ENCODE measurements around the gene CTXN1. TPM values are rescaled to one million over a fixed set of nuclear protein-coding genes. Genes with fewer than 3 reads are reported as not detected.
"Not testable (repeated sequence)": the region's sequence is repeated elsewhere in the genome, so short reads cannot be mapped to it uniquely, and the experiment has no call there.

The CTXN1 gene
- polyA plus RNA-seq, 2 donors, result 1.4 to 3.0 TPM

DNA sequence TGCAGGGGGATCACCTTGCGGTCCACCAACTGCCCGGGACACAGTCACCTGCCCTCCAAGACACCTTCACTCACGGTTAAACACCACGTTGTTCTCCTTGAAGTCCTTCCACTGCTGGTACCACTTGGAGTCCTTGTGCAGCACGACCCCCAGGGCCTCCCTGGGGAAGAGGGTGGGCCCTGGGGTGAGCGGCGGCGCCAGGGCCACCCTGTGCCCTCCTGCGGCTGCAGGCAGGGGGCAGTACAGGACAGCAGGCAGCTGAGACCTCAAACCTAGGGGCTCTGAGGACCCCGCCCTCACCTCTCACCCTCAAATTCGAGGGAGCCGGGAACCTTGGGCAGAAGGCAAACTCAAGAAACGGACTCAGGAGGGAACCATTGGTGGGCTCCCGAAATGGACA, 7.5 kb upstream of the CTXN1 start:
- Histone ChIP-seq H3K27me3 (ENCODE audit: control insufficient read depth in 1 of 2, insufficient read depth in 2 of 2, low read length in 2 of 2) (no peaks in the 10 kb centered on the region), H3K4me1 (ENCODE audit: control insufficient read depth in 2 of 2, insufficient read depth in 2 of 2, low read length in 1 of 2) (peaks cover 0 to 3% of the 10 kb centered on the region in 2 donors), H3K4me3 (ENCODE audit: low read depth in 1 of 2, low read length in 2 of 2) (no peak overlapping the region), H3K27ac (ENCODE audit: low read depth in 2 of 2, low read length in 1 of 2) (no peak overlapping the region), H3K36me3 (ENCODE audit: control insufficient read depth in 2 of 2, insufficient read depth in 2 of 2, low read length in 1 of 2) (peaks cover 22 to 47% of the 10 kb centered on the region in 2 donors), H3K9me3 (ENCODE audit: control insufficient read depth in 2 of 2, insufficient read depth in 1 of 2, low read depth in 1 of 2, low read length in 1 of 2) (peaks cover 0 to 2% of the 10 kb centered on the region in 2 donors)
- WGBS, 2 donors, result 88 to 90% methylated on average over 14 of the region's 14 CpGs

DNA sequence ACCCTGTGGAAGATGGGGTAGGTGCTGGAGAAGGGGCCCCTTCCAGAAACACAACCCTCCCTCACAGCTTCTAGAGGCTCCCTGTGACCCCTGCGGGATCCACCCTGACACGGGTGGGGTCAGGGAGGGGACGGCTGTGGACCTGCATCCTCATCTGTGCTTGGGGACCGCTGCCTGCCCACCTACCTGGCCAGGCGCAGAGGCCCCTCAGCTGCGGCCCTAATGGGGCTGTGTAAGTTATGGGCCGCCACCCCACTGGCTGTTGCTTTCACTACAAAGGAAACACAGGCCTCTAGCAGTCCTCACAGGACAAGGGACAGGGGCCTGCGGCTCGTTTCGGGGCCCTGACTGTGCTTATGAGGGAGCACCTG, 7.0 kb upstream of the CTXN1 start:
- no peak overlapping the region for H3K27ac ChIP-seq (ENCODE audit: low read depth in 2 of 2, low read length in 1 of 2)
- 91 to 93% methylated on average over 10 of the region's 10 CpGs for WGBS, 2 donors
- H3K4me1 ChIP-seq (ENCODE audit: control insufficient read depth in 2 of 2, insufficient read depth in 2 of 2, low read length in 1 of 2), result peaks cover 2 to 3% of the 10 kb centered on the region in 2 donors
- H3K36me3 ChIP-seq (ENCODE audit: control insufficient read depth in 2 of 2, insufficient read depth in 2 of 2, low read length in 1 of 2), result peaks cover 22 to 47% of the 10 kb centered on the region in 2 donors
- no peak overlapping the region for H3K4me3 ChIP-seq (ENCODE audit: low read depth in 1 of 2, low read length in 2 of 2)
- H3K9me3 ChIP-seq (ENCODE audit: control insufficient read depth in 2 of 2, insufficient read depth in 1 of 2, low read depth in 1 of 2, low read length in 1 of 2), result peaks cover 0 to 2% of the 10 kb centered on the region in 2 donors
- H3K27me3 ChIP-seq (ENCODE audit: control insufficient read depth in 1 of 2, insufficient read depth in 2 of 2, low read length in 2 of 2), result no peaks in the 10 kb centered on the region

DNA sequence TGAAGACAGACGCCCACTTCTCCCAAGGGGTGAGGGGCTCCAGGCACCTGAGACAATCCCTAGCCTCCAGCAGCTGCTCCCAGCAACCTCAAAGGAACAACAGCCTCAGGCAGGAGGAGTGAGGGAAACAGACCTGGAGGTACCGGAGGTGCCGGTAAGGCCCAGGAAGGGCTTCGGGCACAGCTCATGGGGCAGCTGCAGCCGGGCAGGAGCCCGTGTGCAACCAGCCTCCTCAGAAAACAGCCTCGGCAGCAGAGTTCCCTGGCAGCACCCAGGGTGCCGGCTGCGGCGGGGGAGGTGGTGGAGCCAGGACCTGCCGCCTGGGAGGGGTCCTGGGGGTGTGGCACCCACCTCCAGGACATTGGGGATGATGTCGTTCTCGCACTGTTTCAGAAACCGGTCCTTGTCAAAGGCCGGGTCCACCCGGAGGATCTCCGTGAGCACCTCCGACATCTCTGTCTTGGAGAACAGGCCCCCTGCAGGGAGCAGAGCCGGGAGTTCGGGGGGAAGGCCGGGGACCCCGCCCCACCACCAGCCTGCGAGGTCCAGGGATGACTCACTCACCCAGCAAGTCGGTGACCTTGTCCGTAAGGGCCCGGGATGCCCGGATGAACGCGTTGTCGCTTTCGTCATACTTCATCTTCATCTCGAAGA, 6.5 kb upstream of the CTXN1 start:
- Histone ChIP-seq H3K27ac (ENCODE audit: low read depth in 2 of 2, low read length in 1 of 2) (no peak overlapping the region), H3K36me3 (ENCODE audit: control insufficient read depth in 2 of 2, insufficient read depth in 2 of 2, low read length in 1 of 2) (peaks cover 22 to 46% of the 10 kb centered on the region in 2 donors), H3K9me3 (ENCODE audit: control insufficient read depth in 2 of 2, insufficient read depth in 1 of 2, low read depth in 1 of 2, low read length in 1 of 2) (peaks cover 0 to 2% of the 10 kb centered on the region in 2 donors), H3K27me3 (ENCODE audit: control insufficient read depth in 1 of 2, insufficient read depth in 2 of 2, low read length in 2 of 2) (no peaks in the 10 kb centered on the region), H3K4me3 (ENCODE audit: low read depth in 1 of 2, low read length in 2 of 2) (no peak overlapping the region), H3K4me1 (ENCODE audit: control insufficient read depth in 2 of 2, insufficient read depth in 2 of 2, low read length in 1 of 2) (peaks cover 3 to 6% of the 10 kb centered on the region in 2 donors)
- 90 to 91% methylated on average over 29 to 32 of the region's 32 CpGs for WGBS, 2 donors

DNA sequence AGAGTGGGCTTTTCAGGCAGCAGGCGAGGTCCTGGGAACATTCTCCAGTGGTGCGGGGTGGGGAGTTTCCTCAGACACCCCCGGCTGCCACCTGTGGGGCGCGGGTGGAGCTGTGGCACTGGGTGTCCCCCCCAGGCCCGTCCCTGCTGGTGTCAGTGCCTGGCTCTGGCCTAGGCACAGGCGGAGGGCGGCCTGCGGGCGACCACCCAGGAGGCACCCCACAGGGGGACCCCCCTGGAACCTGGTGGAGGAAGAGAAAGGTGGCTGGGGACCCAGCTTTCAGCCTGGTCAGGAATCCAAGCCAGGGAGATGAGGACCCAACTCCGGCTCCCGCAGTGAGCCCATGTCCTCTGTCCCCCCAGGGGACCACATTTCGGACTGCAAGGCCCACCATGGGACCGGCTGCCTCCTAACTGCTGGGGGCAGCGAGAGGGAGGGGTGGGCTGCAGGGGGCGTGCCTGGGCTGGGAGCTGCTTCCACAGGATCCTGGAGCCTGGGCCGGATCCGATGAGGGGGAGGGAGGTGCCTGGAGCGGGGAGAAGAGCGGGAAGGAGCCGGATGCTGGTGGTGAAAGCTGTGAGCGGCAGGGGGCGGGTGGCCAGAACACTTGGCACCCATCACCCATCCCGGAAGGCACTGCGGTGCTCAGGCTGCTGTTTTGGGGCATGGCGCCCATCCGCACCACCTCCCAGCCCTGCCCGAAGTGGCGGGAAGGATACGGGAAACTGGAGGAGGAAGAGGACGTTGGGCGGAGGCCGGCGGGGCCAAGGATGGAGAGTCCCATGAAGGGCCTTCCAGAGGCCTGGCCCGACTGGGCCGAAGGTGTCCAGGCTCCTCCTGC, 5.5 kb upstream of the CTXN1 start:
- H3K27ac ChIP-seq (ENCODE audit: low read depth in 2 of 2, low read length in 1 of 2), result peak overlapping the region; percentile 47 to 61
- H3K4me1 ChIP-seq (ENCODE audit: control insufficient read depth in 2 of 2, insufficient read depth in 2 of 2, low read length in 1 of 2), result peaks cover 3 to 6% of the 10 kb centered on the region in 2 donors
- WGBS, 2 donors, result 83 to 88% methylated on average over 34 to 36 of the region's 36 CpGs
- no peaks in the 10 kb centered on the region for H3K27me3 ChIP-seq (ENCODE audit: control insufficient read depth in 1 of 2, insufficient read depth in 2 of 2, low read length in 2 of 2)
- H3K9me3 ChIP-seq (ENCODE audit: control insufficient read depth in 2 of 2, insufficient read depth in 1 of 2, low read depth in 1 of 2, low read length in 1 of 2), result peaks cover 0 to 2% of the 10 kb centered on the region in 2 donors
- H3K36me3 ChIP-seq (ENCODE audit: control insufficient read depth in 2 of 2, insufficient read depth in 2 of 2, low read length in 1 of 2), result peaks cover 22 to 45% of the 10 kb centered on the region in 2 donors
- H3K4me3 ChIP-seq (ENCODE audit: low read depth in 1 of 2, low read length in 2 of 2), result no peak overlapping the region

DNA sequence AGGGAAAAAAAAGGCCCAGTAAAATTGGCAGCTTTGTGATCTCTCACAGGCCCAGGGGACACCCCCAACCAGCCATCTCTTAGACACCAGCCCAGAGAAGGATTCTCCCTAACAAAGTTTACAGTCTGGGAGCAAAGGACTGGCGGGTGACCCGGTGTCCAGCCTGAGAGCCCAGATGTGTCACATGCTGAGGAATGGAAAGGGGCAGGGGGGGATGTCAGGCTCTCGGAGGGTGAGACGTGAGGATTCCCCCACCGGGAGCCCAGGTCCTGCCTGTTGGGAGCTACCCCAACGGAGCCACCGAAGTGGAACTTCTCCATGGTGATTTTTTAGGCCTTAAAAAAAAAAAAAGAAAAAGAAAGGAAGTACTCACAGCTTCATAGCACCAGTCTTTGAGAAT, 4.8 kb upstream of the CTXN1 start:
- peaks cover 22 to 45% of the 10 kb centered on the region in 2 donors for H3K36me3 ChIP-seq (ENCODE audit: control insufficient read depth in 2 of 2, insufficient read depth in 2 of 2, low read length in 1 of 2)
- WGBS, 2 donors, result 77 to 80% methylated on average over 7 of the region's 7 CpGs
- no peak overlapping the region for H3K4me3 ChIP-seq (ENCODE audit: low read depth in 1 of 2, low read length in 2 of 2)
- peaks cover 0 to 2% of the 10 kb centered on the region in 2 donors for H3K9me3 ChIP-seq (ENCODE audit: control insufficient read depth in 2 of 2, insufficient read depth in 1 of 2, low read depth in 1 of 2, low read length in 1 of 2)
- H3K27ac ChIP-seq (ENCODE audit: low read depth in 2 of 2, low read length in 1 of 2), result peak overlapping the region; percentile 44 to 61
- no peaks in the 10 kb centered on the region for H3K27me3 ChIP-seq (ENCODE audit: control insufficient read depth in 1 of 2, insufficient read depth in 2 of 2, low read length in 2 of 2)
- peaks cover 3 to 8% of the 10 kb centered on the region in 2 donors for H3K4me1 ChIP-seq (ENCODE audit: control insufficient read depth in 2 of 2, insufficient read depth in 2 of 2, low read length in 1 of 2)

DNA sequence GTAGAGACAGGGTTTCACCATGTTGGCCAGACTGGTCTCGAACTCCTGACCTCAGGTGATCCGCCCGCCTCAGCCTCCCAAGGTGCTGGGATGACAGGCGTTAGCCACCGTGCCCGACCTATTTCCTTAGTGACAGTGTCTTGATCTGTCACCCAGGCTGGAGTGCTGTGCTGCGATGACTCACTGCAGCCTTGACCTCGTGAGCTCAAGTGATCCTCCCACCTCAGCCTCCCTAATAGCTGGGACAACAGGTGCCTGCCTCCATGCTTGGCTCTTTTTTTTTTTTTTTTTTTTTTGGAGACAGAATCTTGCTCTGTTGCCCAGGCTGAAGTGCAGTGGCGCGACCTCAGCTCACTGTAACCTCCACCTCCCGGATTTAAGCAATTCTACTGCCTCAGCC, 4.1 kb upstream of the CTXN1 start:
- Histone ChIP-seq H3K36me3 (ENCODE audit: control insufficient read depth in 2 of 2, insufficient read depth in 2 of 2, low read length in 1 of 2) (peaks cover 17 to 39% of the 10 kb centered on the region in 2 donors), H3K27ac (ENCODE audit: low read depth in 2 of 2, low read length in 1 of 2) (peak overlapping the region; percentile 11 to 44), H3K4me1 (ENCODE audit: control insufficient read depth in 2 of 2, insufficient read depth in 2 of 2, low read length in 1 of 2) (peaks cover 8 to 12% of the 10 kb centered on the region in 2 donors)
- H3K4me3 ChIP-seq (ENCODE audit: low read depth in 1 of 2, low read length in 2 of 2); H3K27me3 ChIP-seq (ENCODE audit: control insufficient read depth in 1 of 2, insufficient read depth in 2 of 2, low read length in 2 of 2); H3K9me3 ChIP-seq (ENCODE audit: control insufficient read depth in 2 of 2, insufficient read depth in 1 of 2, low read depth in 1 of 2, low read length in 1 of 2): not testable (repeated sequence)
- 74 to 86% methylated on average over 9 to 11 of the region's 11 CpGs for WGBS, 2 donors

DNA sequence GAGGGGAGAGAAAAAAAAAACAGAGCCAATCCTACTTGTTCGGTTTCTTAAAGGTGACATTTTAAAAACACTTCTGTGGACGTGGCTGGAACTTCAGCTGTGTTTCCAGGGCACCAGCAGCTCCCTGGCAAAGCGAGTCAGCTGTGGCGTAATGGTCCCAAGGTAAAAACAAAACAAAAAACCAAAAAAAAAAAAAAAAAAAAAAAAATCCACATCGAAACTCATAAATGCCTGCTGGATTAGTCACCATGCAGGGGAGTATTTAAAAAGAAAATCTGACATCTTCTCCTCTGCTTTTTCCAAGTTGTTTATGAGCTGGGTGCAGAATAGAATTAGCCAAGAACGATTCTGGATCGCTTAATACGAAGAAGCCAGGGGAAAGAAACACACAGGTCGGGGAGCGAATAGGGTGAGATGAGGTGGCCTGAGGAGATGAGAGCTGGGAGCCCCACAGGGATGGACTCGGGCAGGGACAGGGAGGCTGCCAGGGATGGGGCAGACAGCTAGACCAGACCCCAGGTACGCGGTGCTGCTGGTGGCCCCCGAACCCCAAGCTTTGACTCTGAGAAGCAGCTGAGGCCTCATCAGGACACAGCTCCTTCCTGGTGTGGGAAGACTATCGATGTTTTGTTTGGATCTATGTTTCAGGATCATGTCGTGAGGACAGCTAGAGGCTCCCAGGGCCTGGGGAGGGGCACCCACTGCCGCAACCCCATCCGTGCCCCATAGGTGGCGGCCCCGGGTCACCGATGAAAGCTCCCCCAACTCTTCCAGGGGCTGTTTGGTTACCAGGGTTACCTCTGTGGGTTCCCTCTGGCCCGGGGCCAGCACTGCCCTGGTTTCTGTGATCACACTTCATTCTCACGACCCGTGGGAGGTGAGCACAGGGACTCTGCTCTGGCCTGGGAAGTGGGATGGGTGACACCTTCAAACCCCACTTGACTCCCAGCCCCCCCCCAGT, 3.1 kb upstream of the CTXN1 start:
- Histone ChIP-seq H3K36me3 (ENCODE audit: control insufficient read depth in 2 of 2, insufficient read depth in 2 of 2, low read length in 1 of 2) (peaks cover 17 to 34% of the 10 kb centered on the region in 2 donors), H3K4me1 (ENCODE audit: control insufficient read depth in 2 of 2, insufficient read depth in 2 of 2, low read length in 1 of 2) (peaks cover 8 to 12% of the 10 kb centered on the region in 2 donors), H3K4me3 (ENCODE audit: low read depth in 1 of 2, low read length in 2 of 2) (no peak overlapping the region)

DNA sequence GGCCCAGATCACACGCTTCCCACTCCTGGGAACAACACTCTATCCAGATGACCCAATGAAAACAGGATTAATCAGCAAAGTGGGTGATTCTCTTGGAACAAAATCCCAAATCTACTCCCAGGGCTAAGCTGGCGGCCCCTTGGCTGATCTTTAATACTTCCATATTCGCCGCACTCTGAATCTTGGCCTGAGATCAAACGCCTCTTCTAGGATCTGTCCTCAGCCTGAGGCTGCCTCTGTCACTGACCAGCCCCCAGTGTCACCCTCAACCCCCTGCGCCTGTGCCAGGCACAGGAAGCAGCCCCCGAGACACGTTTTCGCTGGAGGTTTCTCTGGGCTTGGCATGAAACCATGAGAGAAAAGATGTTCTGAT, 2.4 kb upstream of the CTXN1 start:
- H3K27ac ChIP-seq (ENCODE audit: low read depth in 2 of 2, low read length in 1 of 2), result peak overlapping the region; percentile 50 to 74

More for the DNA sequence above, 3.1 kb upstream of the CTXN1 start:
- no peaks in the 10 kb centered on the region for H3K27me3 ChIP-seq (ENCODE audit: control insufficient read depth in 1 of 2, insufficient read depth in 2 of 2, low read length in 2 of 2)
- 32 to 46% methylated on average over 24 of the region's 24 CpGs for WGBS, 2 donors
- peaks cover 0 to 2% of the 10 kb centered on the region in 2 donors for H3K9me3 ChIP-seq (ENCODE audit: control insufficient read depth in 2 of 2, insufficient read depth in 1 of 2, low read depth in 1 of 2, low read length in 1 of 2)
- peak overlapping the region; percentile 61 to 92 for H3K27ac ChIP-seq (ENCODE audit: low read depth in 2 of 2, low read length in 1 of 2)

More for the DNA sequence above, 2.4 kb upstream of the CTXN1 start:
- Histone ChIP-seq H3K27me3 (ENCODE audit: control insufficient read depth in 1 of 2, insufficient read depth in 2 of 2, low read length in 2 of 2) (no peaks in the 10 kb centered on the region), H3K36me3 (ENCODE audit: control insufficient read depth in 2 of 2, insufficient read depth in 2 of 2, low read length in 1 of 2) (peaks cover 12 to 28% of the 10 kb centered on the region in 2 donors), H3K4me1 (ENCODE audit: control insufficient read depth in 2 of 2, insufficient read depth in 2 of 2, low read length in 1 of 2) (peaks cover 8 to 12% of the 10 kb centered on the region in 2 donors), H3K4me3 (ENCODE audit: low read depth in 1 of 2, low read length in 2 of 2) (no peak overlapping the region), H3K9me3 (ENCODE audit: control insufficient read depth in 2 of 2, insufficient read depth in 1 of 2, low read depth in 1 of 2, low read length in 1 of 2) (no peaks in the 10 kb centered on the region)
- 32 to 52% methylated on average over 9 of the region's 9 CpGs for WGBS, 2 donors
